Gastrocnemius medialis (tissue), 4 donors: Measurements from ENCODE around the gene CCDC33. TPM values are rescaled to one million over a fixed set of nuclear protein-coding genes. Genes with fewer than 3 reads are reported as not detected.

Source experiments
- ATAC-seq, 2 donors: fragments of 150-250 bp; one replicate each; pipeline ENCODE4 v1.9.1; 2016
- DNase-seq, 2 donors: peaks; one replicate each; pipeline ENCODE4 v3.0.0-alpha.2; 2019
- H3K27ac ChIP-seq, 4 donors: fragments of 200-600 bp; sonication (generic); 1 replicate in 1 of 4; 2 replicates in 3 of 4; pipeline ENCODE4 v1.5.1; 2016 to 2018; ENCODE audit warnings: mild to moderate bottlenecking in 2 of 4, moderate library complexity in 1 of 4
- H3K27me3 ChIP-seq, 3 donors: fragments of 200-600 bp; sonication (generic) in 2 of 3; 1 replicate in 1 of 3; 2 replicates in 2 of 3; pipeline versions ENCODE4 v1.5.1 to v1.6.0; 2016 to 2019; ENCODE audit warnings: mild to moderate bottlenecking in 1 of 3, moderate library complexity in 1 of 3
- H3K36me3 ChIP-seq, 2 donors: fragments of 200-600 bp; sonication (generic) in 1 of 2; one replicate each; pipeline ENCODE4 v1.5.1; 2017 to 2018
- H3K4me1 ChIP-seq, 2 donors: fragments of 200-600 bp; sonication (generic) in 1 of 2; one replicate each; pipeline ENCODE4 v1.5.1; 2016 to 2017; ENCODE audit warnings: mild to moderate bottlenecking in 2 of 2
- H3K4me3 ChIP-seq, 4 donors: fragments of 200-600 bp; sonication (generic) in 3 of 4; 1 replicate in 1 of 4; 2 replicates in 3 of 4; pipeline ENCODE4 v1.5.1; 2016 to 2019; ENCODE audit warnings: mild to moderate bottlenecking in 2 of 4
- H3K9me3 ChIP-seq, 3 donors: fragments of 200-600 bp; sonication (generic) in 2 of 3; 1 replicate in 1 of 3; 2 replicates in 2 of 3; pipeline ENCODE4 v1.5.1; 2016 to 2019
- CTCF ChIP-seq, 5 experiments: fragments of 450-650 bp in 3 of 5; fragments of 200-600 bp in 2 of 5; sonication (generic) in 2 of 5; IDR thresholded peaks in 4 of 5; conservative IDR thresholded peaks in 1 of 5; 1 replicate in 4 of 5; 2 replicates in 1 of 5; pipeline ENCODE4 v1.5.1; 2016 to 2019; ENCODE audit warnings: antibody characterized with exemption in 5 of 5, mild to moderate bottlenecking in 3 of 5, moderate library complexity in 3 of 5
- POLR2A ChIP-seq, 2 donors: fragments of 450-650 bp; IDR thresholded peaks; one replicate each; pipeline ENCODE4 v1.6.1; 2017; ENCODE audit warnings: antibody characterized with exemption in 2 of 2, mild to moderate bottlenecking in 2 of 2, moderate library complexity in 2 of 2
- in situ Hi-C, 4 donors: fragments of 200-750 bp; cut with MboI; loops; one replicate each; pipeline versions ENCODE4 v1.15.0 to v1.8.0; 2017; ENCODE audit warnings: low sequenced_read_pairs in 4 of 4
- intact Hi-C: fragments of 100-400 bp; cut with DNase I; formaldehyde crosslinking; loops from one replicate; pipeline ENCODE4 v1.15.1; 2023; ENCODE audit warnings: low total_unique reads
- total RNA-seq, 4 donors: library from RNA; depleted of rRNA; stranded (reverse); fragments of >200 nt; gene quantifications; one replicate each; pipeline versions ENCODE4 v1.1.0 to v1.2.3, GENCODE V29; 2016

CCDC33 gene
- total RNA-seq, 4 donors from 2014 or later = not detected

GRCh38 chr15:74347757-74348250 lies 111.7 kb downstream of the CCDC33 start:
- no peak overlapping the region for H3K27ac ChIP-seq
- ATAC-seq (no peak), DNase-seq (no peak)

GRCh38 chr15:74349241-74349778 lies 113.2 kb downstream of the CCDC33 start:
- no peak for ATAC-seq
- DNase-seq = no peak
- Histone ChIP-seq H3K4me1 (no peaks in the 10 kb centered on the region), H3K9me3 (no peaks in the 10 kb centered on the region), H3K4me3 (no peak overlapping the region), H3K36me3 (no peaks in the 10 kb centered on the region), H3K27me3 (no peaks in the 10 kb centered on the region), H3K27ac (no peak overlapping the region)
- in situ Hi-C loops (no loop called here), intact Hi-C loops (no loop called here)
- TF ChIP-seq CTCF (IDR thresholded peaks at IDR 0.05 in 4 of 5, conservative IDR thresholded peaks at IDR 0.05 in 1 of 5) = no peak
- no peak for TF ChIP-seq POLR2A (IDR thresholded peaks at IDR 0.05)

More at GRCh38 chr15:74347757-74348250, 111.7 kb downstream of the CCDC33 start:
- H3K4me3 ChIP-seq = no peak overlapping the region
- in situ Hi-C loops (no loop called here), intact Hi-C loops (no loop called here)
- no peaks in the 10 kb centered on the region for H3K9me3 ChIP-seq
- H3K4me1 ChIP-seq = no peaks in the 10 kb centered on the region
- H3K36me3 ChIP-seq = no peaks in the 10 kb centered on the region
- TF ChIP-seq CTCF (IDR thresholded peaks at IDR 0.05 in 4 of 5, conservative IDR thresholded peaks at IDR 0.05 in 1 of 5) (no peak), POLR2A (IDR thresholded peaks at IDR 0.05) (no peak)
- no peaks in the 10 kb centered on the region for H3K27me3 ChIP-seq

GRCh38 chr15:74350295-74351275 lies 114.5 kb downstream of the CCDC33 start:
- DNase-seq (no peak), ATAC-seq (no peak)
- no peaks in the 10 kb centered on the region for H3K4me1 ChIP-seq
- in situ Hi-C loops (no loop called here), intact Hi-C loops (no loop called here)
- H3K36me3 ChIP-seq = no peaks in the 10 kb centered on the region
- no peaks in the 10 kb centered on the region for H3K9me3 ChIP-seq
- no peaks in the 10 kb centered on the region for H3K27me3 ChIP-seq
- TF ChIP-seq POLR2A (IDR thresholded peaks at IDR 0.05) (no peak), CTCF (IDR thresholded peaks at IDR 0.05 in 4 of 5, conservative IDR thresholded peaks at IDR 0.05 in 1 of 5) (no peak)
- no peak overlapping the region for H3K27ac ChIP-seq
- H3K4me3 ChIP-seq = no peak overlapping the region

- H3K27ac ChIP-seq = no peak overlapping the region
- H3K4me1 ChIP-seq = no peaks in the 10 kb centered on the region
- no peaks in the 10 kb centered on the region for H3K9me3 ChIP-seq
- in situ Hi-C loops = no loop called here
- DNase-seq = no peak
- H3K36me3 ChIP-seq = no peaks in the 10 kb centered on the region
- TF ChIP-seq CTCF (IDR thresholded peaks at IDR 0.05 in 4 of 5, conservative IDR thresholded peaks at IDR 0.05 in 1 of 5) (no peak), POLR2A (IDR thresholded peaks at IDR 0.05) (no peak)
- no peak overlapping the region for H3K4me3 ChIP-seq
- no peaks in the 10 kb centered on the region for H3K27me3 ChIP-seq
- ATAC-seq = no peak
- intact Hi-C loops = no loop called here
Observed at GRCh38 chr15:74351670-74352069, 115.5 kb downstream of the CCDC33 start.
